Measurements from ENCODE around the gene TUBB6.

Gene TUBB6

GRCh38 chr18:12307701-12308385, at the start of gene TUBB6:
Gene TUBB6 (plus strand): TSS chr18:12308241. CDS start chr18:12308293, 52 bp downstream.
- peak; percentile 65 for DNase-seq (ENCODE audit: low read depth)

DNA sequence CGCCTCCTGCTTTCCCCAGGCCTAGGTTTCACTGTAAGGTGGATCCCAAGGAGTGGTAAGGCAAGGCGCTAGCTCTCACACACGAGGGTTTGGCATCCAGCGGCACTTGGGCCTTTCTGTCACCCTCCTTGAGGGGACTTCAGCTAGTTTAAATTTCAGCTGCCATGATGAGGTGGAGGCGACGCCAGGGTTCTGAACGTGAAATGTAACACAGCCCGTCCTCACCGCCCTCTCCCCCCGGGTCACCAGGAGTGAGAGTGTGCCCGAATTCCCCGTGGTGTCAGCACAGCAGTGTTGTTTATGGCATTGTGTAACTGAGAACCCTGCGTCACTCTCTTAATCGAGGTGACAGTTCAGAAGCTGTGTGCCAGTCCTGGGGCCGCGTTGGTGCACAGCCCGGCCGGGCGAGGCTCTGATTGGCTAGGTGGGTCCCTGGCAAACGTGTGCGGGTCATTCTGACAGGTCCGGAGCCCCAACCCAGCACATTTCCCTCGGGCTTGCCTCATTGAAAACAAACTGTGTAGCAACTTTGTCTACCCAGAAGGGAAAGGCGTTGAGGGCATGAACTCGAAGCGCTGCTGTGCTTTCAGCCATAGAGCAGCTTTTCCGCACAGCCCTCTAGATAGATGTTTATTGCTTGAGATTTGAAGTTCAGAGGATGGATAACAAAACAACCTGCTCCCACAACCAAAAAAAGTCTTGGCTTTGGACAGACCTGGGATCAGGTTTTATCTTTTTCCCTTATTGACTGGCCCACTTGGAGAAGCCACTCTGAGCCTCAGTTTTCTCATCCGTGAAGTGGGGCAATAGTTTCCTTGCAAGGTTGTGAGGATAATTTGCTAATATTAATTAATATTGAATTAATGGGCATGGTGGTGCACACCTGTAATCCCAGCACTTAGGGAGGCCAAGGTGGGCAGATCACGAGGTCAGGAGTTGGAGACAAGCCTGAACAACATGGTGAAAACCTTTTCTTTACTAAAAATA, 49.0 kb upstream of the TUBB6 start:
- no peak for DNase-seq (ENCODE audit: low read depth)

DNA sequence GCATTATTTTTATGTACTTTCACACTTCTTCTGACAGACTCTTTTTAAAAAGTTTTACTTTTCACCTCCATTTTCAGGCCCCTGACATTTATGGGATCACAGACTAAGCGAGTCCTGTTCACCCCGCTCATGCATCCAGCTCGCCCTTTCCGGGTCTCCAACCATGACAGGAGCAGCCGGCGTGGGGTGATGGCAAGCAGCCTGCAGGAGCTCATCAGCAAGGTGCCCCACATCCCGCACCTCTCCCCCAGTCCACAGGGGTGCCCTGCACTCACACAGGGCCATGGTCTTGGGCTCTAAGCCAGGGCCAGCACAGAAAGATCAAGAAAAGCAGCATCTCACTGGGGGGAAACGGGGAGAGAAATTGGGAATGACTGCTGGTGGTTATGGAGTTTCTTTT, 45.3 kb upstream of the TUBB6 start:
- DNase-seq (ENCODE audit: low read depth): no peak

- DNase-seq (ENCODE audit: low read depth): no peak
Measured at GRCh38 chr18:12264864-12265263, 43.2 kb upstream of the TUBB6 start.

DNA sequence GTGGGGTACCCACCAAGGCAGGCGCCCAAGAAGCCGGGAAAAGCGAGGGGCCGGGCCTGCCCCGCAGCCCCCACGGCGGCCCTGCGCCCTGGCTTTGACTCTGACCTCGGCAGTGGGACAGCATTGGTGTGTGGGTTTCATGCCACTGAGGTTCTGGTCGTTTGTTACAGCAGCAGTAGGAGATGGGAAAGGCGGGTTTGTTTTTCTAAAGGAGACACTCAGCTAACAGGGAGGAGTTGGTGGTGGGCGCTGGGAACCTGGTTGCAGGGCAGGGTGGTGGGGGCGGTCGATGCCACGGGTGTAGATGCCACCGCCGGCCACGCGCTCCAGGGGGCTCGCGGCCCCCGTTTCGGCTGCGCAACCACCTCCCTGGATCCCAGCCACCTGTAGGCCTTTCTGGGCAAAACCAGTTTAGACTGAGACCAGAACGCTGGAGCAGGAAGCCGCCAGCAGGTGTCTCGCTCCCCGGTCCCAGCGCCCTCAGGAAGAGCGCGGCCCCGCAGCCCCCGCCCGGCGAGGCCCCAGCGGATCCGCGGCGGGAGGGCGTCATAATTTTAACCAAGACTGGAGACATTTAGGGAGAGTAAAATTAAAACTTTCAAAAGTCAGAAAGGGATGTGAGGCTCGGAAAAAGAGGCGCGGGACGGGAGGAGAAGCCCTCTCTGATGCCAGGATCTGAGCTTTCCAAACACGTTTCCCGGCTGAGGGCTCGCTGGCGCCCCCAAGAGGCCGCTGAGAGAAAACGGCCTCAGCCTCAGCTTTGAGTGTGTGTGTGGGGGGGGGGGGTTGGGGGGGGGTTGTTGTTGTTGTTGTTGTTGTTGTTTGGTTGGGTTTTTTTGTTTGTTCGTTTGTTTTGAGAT, 36.4 kb upstream of the TUBB6 start:
- DNase-seq (ENCODE audit: low read depth): peak; percentile 60

DNA sequence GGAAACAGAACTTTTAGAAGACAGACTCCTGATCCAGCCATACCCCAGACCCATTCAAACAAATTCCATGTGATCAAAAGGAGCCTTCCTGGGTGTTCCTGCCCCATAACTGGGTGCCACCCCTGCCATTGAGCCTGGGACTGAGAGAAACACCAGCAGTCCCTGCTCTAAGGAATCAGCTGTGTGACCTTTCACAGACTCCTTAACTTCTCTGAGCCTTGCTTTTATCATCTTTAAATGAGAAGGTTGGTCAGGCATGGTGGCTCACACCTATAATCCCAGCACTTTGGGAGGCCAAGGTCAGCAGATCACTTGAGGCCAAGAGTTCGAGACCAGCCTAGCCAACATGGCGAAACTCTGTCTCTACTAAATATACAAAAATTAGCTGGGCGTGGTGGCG, 33.2 kb upstream of the TUBB6 start:
- DNase-seq (ENCODE audit: low read depth): no peak

GRCh38 chr18:12276736-12277554, 31.1 kb upstream of the TUBB6 start:
- no peak for DNase-seq (ENCODE audit: low read depth)

GRCh38 chr18:12278215-12278671, 29.8 kb upstream of the TUBB6 start:
- no peak for DNase-seq (ENCODE audit: low read depth)

DNA sequence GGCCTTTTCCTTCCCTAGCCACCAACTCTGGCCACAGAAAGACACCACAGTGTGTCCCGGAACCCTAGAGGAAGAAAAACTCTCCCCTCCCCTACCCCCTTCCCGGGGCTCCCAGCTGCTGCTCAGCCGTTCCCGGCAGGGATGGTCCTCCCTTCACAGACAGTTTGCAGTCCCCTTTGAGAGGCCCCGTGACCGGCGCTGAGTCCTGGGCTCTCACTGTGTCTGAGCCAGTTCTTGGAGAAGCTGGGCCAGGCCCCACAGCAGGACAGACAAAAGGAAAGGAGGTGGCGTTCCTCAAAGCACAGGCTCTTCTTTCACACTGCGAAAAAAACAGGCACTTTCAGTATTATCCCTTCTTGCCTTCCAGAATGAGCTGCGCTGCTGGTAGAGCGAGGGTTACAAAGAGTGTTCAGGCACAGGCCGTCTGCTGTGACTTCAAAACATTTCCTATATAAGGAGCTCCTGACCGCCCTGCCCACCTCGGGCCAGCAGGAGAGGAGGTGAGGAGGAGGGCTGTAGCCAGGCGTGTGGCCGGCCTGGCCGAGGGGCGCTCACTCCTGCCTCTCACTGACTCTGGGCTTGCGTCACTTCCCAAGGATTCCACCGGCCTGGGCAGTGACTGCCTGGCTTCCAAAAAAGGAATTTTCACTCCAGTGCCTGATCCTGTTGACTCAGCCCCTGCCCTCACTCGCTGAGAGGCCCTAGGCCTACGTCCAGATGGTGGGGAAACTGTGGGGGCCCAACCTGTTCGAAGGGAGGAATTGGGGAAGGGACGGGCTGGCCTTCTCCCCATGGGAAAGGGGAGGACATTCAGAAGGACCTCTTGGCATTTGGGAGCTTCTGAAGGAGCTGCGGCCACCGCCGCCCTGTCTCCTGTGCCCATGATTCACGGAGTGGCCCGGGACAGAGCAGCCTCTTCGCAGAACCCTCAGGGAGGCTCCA, 29.0 kb upstream of the TUBB6 start:
- peak; percentile 91 for DNase-seq (ENCODE audit: low read depth)

DNA sequence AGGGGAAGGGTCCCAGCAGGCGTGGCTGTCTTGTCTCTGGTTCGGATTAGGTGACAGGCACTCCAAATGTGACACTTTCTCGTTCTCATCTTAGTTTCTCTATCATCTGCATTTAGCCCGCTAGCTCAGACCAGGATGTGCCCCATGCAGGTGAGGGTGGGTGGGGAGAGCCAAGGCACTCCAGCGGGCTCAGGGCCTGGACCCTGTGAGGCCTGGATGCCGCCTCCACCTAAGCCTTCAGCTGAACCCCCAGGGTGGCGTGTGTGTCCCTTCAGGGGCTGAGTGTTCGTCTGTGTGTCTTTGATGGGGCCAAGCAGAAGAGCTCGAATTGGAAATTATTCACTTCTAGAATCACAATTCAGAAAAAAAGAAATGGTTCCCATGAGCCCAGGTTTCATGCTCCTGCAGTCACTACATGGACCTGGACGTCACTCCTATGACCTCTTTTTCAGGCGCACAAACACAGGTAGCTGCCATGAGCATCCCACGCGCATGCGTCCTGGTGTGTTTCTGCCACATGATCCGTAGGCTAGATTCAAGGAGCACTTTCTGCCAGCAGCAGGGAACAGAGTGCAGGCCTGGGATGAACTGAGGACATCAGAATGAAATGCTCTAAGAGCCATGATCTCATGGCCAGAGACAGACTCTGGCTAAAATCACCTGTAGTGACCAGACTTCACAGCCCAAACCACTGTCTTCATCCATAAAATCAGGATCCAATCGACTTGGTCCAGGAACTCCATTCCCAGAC, 28.1 kb upstream of the TUBB6 start:
- DNase-seq (ENCODE audit: low read depth): no peak

DNA sequence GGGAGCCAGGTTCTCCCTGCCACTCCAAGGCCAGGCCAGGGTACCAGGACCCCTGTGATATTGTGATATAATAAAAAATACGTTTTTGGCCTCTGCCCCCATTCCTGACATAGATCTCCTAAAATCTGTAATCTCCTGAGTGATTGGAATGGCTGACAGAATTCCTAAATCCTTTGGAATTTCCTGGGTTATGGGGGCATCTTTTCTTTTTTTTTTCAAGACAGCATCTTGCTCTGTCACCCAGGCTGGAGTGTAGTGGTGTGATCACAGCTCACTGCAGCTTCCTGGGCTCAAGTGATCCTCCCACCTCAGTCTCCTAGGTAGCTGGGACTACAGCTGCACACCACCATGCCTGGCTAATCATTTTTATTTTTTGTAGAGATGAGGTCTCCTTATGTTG, 26.2 kb upstream of the TUBB6 start:
- no peak for DNase-seq (ENCODE audit: low read depth)

DNA sequence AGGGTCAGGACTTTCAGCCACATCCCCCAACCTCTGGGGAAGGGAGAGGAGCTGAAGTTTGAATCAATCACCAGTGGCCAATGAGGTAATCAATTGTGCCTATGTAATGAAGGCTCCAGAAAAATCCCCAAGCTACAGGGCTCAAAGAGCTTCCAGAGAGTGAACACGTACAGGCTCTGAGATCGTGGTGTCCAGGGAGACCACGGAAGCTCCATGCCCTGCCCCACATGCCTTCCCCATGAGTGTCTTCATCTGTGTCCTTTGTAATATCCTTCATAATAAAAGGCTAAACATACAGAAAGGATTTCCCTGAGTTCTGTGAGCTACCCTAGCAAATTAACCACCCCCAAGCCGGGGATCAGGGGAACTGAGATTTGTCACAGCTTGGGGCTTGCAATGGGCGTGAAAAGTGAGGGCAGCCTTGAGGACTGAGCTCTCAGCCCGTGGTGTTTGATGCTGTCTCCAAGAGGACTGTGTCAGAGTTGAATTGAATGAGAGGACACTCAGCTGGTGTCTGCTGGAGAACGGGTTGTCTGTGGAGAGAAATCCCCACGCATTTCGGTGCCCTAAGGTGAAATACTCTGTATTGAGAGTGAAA, 25.5 kb upstream of the TUBB6 start:
- DNase-seq (ENCODE audit: low read depth): peak; percentile 72

DNA sequence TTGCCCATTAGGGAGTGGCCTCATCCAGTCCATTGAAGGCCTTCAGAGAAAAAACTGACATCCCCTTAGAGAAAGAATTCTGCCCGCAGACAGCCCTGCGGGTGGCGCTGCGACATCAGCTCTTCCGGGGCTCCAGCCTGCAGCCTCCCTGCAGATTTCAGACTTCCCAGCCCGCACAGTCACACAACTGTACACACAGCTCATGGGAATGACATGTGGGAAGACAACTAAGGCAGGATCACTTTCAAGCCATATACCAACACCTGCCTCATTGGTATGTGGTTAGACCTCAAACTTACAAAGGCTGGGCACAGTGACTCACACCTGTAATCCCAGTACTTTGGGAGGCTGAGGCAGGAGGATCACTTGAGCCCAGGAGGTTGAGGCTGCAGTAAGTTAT, 24.8 kb upstream of the TUBB6 start:
- DNase-seq (ENCODE audit: low read depth): no peak

DNA sequence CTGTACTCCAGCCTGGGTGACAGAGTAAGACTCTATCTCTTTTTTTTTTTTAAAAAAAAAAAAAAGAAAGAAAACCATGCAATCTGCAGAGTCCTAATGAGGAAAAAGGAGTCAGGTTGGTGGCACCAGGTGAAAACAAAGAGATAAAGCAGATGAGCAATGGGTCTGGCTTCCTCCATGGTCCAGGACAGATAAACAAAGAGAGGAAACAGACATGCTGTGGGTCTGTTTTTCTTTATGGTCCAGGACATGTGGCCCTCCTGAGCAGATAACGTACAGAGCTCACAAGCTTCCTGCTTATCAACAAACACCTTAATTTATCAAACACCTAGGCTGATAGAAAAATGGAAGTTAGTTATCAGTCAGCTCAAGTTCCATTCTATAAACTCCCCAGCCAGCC, 24.4 kb upstream of the TUBB6 start:
- no peak for DNase-seq (ENCODE audit: low read depth)

GRCh38 chr18:12287131-12287681, 20.8 kb upstream of the TUBB6 start:
- DNase-seq (ENCODE audit: low read depth): no peak

DNA sequence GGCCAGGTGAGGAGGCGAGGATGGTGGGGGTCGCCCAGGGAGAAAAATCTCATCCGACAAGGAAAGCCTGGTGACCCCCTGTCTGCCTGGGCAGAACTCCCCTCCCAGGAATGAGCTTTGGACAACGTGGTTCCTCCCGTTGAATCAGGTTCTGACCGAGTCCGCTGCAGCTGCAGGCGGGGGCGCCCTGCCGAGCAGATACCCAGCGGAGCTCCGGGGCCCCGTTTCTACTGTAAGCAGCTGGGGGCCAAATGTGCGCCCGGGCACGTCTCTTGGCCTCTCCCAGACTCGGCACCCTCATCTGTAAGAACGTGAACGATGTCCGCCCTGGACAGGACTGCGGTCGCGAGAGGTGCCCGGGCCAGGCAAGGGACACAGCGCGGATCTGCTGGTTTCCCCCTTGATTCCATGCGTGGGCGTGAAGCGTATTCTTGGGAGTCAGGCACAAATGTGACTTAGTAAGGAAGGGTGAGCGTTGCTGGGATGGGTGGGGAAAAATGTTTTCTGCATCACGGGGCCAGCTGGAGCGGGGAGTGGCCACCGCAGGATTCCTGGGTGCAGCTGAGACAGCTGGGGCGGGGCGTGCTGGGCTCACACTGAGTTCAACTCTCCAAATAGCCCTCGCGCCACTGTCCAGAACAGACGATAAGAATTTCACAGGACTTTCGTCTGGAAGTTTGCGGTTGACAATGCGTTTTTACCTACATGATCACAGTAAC, 20.2 kb upstream of the TUBB6 start:
- peak; percentile 81 for DNase-seq (ENCODE audit: low read depth)

- no peak for DNase-seq (ENCODE audit: low read depth)
Measured at GRCh38 chr18:12288403-12288755, 19.7 kb upstream of the TUBB6 start.

DNA sequence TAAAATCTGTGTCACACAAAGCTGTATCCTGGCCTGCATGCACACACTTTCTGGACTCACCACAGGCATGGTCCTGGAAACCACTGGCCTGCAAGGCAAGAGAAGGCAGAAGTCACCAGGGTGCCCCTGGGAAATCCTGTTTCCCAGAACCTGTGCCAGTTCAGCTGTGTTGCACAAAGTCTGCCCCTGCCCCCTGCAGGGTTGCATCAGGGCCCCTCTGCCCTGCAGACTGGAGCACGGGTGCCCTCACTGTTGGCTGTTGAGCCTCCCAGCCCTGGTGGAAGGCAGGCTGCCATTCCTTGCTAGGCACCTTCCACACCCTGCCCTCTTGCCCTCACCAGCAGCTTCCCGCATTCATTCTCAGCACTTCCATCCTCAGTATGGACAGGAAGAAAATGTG, 18.0 kb upstream of the TUBB6 start:
- DNase-seq (ENCODE audit: low read depth): no peak
